Left forelimb (tissue), 1 donor: ENCODE measurements around the gene SOX3.

Experiments
- DNase-seq: peaks from one replicate; pipeline ENCODE4 v3.0.0-alpha.2; 2018; ENCODE audit warnings: low spot score

Gene SOX3

DNA sequence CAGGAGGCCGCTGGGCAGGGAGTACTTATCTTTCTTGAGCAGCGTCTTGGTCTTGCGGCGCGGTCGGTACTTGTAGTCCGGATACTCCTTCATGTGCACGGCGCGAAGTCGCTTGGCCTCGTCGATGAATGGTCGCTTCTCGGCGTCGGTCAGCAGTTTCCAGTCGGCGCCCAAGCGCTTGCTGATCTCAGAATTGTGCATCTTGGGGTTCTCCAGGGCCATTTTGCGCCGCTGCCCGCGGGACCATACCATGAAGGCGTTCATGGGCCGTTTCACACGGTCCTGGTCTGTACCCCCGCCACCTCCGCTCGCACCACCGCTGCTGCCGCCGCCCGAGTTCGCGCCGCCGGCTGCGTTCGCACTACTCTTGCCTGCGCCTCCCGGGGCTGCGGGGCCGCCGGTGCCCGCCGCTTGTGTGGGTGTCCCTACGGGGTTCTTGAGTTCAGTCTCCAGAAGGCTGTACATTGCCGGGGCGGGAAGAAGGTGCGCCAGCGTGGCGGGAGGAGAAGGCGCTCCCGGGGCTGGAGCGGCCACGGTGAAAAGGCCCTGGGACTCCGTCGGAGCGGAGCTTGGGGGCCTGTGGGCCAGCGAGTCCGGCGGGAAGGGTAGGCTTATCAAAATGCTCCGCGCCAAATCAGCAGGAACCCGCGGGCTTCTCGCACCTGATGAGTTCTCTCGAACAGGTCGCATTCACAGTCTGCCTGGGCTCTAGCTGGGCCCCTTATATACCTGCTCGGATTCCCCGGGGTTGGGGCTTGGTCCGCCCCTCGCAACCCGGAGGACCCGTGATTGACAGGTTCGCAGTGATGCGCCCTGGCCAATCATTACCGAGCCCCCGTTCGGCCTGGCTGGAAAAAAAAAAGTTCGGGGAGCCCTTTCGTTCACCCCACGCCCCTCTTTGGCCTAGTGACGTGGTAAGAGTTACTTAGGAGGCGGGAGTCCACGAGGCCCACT, at the start of gene SOX3:
Gene SOX3, minus strand, starts transcription at position 699 of the 954 bp plus-strand sequence. Its CDS starts 9 bp downstream, at position 690.
- DNase-seq = no peak

DNA sequence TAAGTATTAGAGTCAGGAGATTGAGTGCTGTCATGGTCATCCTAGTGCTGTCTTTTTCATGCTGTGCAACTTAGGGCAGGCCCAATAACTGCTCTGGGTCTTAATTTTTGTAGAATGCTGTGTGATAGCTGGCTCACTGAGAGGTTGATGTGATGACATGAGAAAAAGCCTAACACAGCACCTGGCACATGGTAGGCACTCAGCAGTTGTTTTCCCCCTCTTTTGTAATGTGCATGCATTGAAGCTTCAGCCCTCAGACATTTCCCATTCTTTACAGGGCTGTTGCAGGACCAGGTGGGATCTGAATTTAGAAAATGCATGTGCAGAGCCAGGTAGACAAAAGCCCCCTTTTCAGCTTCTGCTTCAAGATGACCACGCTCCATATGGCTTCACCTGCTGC, 44.1 kb upstream of the SOX3 start:
- no peak for DNase-seq

DNA sequence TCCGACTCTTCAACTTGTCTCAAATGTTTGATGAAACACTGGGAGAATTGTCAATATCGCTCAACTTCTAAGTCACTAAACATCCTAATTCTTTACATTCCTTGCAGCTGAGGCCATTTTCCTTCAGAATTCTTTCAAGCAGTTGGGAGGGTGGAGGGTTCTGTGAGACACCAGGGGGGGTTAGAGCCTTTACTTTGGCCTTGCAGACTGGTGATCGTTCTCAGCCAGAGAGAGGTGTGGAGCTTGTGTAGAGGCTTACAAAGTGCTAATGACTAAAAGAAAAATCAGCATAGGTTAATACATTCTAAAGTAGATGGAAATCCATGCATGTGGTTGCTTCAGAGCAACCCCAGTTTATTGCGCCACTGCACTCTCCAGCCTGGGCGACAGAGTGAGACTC, 21.3 kb upstream of the SOX3 start:
- DNase-seq = no peak

DNA sequence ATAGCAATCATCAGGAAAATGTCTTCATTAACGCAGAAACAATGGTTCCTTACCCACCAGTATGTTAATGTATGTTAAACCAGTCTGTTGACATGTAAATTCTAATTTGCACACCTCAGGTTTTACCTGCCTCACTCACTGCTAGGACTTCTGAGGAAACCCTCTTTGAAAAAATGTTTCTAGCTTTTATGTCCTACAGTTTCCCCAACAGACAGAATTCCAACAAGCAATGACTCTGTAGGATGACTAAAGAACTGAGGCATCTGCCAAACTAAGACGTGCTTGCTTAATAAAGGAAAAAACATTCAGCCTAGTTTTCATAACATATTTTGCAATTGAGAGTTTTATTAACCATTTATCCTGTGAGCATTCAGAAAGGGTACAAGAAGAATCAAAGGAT, 20.6 kb upstream of the SOX3 start:
- DNase-seq = no peak

DNA sequence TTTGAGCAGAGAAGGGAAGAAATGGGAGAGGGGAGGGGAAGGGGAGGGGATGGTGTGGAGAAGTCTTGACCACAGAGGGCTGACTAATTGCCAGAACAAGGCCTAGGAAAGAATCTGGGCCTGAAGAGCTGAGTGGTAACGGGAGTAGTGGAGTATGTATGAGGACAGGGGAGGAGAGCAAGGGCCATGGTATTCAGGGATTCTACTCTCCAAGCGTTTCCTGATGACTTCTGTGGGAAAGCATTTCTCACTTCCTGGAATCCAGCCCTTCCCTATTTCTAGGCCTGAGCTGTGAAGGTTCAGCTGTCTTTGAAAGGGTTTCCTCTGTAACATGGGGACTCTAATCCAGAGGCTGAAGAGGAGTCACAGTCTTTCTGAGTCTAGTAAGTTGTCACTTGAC, 19.7 kb upstream of the SOX3 start:
- DNase-seq = no peak

DNA sequence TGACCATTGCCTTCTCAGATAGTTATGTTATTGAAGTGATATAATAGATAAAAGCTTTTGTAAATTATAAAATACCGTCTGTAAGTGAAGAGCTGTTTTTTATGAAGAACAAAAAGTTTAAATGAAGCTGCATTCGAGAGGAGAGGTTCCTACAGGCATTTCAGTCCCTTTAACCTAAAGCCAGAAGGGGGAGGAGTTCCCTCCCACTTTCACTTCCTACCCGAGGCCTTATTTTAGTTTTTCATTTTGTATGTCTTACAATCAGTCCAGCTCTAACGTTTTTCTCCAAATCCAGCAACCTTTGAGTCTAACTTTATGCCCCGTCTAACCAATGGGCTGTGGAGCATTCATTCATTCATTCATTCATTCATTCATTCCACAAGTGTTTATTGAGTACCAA, 16.5 kb upstream of the SOX3 start:
- no peak for DNase-seq

DNA sequence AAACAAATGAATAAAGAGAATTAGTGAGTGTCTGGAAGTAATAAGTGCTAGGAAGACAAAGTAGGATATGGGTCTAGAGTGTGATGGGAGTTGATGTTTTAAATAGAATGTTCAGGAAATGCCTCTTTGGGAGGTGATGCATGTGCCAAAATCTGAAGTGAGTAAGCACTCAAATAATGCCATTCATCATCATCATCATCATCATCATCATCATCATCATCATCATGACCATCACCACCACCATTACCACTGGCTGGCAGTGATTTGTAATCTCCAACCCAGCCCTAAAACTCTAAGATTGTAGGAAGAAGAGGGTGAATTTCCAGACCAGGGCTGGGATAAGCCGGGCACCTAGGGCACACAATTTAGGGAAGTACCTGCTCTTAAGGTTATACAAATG, 9.7 kb upstream of the SOX3 start:
- no peak for DNase-seq

DNA sequence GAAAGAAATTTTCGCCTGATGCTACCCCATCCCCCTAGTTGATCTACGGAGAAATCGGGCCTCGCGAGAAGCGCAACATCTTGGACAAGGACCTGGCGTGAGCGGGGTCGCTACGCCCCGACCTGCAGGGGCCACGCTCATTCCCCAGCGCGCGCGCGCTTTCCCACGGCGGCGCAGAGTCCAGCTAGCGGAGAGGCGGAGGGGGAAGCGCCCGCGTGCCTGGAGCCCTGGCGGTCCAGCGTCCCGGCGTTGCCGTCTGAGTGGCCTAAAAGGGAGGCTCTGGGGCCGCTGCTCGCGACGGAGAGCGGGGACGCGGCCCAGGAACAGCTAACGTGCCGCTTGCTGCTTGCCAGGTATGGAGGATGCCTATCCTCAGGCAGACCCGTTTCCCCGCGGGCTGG, 6.0 kb upstream of the SOX3 start:
- no peak for DNase-seq

DNA sequence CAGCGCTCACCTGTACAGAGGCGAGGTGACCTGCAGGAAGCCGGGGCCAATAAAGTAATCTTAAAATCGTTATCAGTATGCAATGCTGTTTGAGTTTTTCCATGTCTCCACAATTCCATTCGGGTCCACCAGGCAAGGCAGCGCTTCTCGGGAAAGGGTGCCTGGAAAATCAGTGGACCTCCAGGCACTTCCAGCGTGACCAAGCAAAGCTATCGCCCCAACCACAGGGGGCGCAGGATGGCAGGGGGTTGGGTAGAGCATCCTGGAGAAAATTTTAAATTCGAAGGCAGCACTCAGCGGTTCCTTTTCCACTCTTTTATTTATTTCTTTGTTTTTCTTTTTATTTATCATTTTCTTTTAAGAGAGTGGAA, 5.4 kb upstream of the SOX3 start:
- DNase-seq = no peak

DNA sequence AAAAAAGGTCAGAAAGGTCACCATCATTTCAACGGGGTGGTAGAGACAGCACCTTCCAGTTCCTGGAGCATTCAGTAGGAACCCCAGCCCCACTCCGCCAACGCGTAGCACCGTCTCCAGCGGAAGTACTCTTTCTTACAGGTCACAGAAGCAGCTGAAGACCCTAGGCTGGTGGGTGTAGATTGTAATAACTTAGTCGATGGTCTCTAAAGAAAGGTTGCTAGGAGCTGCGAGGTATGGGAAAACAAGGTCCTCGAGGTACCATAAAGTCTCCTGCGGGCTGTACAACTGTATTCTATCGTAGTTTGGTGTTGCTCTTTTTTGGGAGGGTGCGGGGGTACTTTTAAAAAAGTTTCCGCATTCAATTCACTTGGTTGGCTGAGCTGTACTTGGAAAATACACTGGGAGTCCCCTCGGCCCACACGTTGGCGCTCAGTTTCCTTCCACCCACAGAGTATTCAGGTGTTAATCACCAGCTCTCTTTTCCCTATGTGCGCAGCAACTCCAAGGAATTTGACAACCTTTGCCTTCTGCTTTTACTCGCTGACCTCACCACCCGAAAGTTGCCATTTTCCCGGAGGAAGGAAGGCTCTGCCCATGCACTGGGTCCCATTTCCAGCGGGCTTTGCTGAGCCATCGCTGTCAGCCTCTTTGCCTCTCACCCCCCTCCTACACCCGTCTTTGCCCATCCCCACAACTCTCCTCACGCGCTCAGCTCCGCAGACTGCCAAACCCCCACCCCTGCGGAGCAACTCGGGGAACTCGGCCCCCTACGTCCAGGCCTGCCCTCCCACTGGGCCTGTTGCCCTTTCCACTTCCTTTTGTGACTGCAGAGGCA, 4.8 kb upstream of the SOX3 start:
- DNase-seq = no peak

DNA sequence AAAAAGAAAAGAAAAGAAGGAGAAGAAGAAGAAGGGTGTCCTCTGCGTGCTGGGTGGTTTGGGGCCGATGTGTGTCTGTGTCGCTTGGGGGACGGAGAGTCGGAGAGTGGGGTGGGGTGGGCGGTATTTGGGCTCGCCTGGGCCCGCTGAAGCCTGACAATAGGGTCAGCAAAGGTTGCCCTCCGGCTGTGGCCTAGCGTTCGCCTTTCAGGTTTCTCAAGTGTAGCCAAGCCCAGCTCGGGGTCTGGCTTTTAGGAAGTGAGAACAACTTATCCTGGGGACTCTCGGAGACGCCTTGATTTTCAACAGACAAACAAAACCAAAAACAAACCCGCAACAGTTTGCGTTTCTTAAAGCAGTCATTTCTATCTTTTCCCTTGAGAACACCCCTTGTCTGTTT, 4.1 kb upstream of the SOX3 start:
- no peak for DNase-seq

DNA sequence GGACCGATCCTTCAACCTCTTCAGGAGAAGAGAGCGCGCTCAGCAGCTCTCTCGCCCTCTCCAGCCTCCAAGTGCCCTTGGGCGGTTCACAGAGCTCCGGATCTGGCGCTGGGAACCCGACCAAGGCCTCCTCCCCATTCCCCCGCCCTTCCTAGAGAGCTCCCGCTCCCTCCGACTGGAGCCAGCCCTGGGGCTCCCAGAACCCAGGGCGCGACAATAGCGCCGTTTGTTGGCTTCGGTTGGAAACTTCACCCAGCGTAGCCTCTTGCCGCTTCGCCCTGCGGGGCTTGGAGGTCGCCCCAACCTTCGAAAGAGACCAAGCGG, 3.1 kb upstream of the SOX3 start:
- DNase-seq = no peak

DNA sequence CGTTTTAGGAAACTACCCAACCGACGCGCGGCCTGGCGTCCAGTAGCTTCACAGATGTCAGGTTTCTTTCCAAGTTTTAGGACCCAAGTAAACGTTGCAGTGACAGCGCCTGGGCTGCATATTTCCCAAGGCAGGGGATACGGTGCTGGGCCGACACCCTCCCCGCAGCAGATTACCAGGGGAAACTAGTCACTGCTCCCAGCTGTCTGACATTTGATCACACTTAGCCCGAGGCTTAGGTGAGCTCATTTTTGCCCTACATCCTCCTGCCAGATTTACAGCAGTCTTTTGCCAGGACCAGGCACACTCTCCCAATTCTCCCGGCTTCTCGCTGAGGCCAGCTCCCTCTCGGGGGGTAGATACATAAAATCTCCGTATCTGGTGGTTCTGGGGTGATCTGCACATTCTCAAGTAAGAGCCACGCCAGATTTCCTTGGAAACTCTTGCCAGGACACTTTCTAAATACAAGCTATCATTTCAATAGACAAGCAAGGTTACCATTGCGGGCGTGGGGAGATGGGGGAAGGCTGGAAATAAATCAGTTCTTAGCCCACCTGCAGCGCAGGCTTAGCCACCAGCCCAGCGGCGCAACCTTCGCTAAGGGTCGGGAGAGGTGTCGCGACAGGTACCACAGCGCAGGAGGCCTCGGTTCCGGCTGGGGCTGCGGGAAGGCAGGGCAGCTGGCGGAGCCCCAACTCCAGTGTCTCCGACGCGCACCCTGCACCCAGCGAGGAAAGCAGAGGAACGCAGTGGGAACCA, 2.5 kb upstream of the SOX3 start:
- no peak for DNase-seq

DNA sequence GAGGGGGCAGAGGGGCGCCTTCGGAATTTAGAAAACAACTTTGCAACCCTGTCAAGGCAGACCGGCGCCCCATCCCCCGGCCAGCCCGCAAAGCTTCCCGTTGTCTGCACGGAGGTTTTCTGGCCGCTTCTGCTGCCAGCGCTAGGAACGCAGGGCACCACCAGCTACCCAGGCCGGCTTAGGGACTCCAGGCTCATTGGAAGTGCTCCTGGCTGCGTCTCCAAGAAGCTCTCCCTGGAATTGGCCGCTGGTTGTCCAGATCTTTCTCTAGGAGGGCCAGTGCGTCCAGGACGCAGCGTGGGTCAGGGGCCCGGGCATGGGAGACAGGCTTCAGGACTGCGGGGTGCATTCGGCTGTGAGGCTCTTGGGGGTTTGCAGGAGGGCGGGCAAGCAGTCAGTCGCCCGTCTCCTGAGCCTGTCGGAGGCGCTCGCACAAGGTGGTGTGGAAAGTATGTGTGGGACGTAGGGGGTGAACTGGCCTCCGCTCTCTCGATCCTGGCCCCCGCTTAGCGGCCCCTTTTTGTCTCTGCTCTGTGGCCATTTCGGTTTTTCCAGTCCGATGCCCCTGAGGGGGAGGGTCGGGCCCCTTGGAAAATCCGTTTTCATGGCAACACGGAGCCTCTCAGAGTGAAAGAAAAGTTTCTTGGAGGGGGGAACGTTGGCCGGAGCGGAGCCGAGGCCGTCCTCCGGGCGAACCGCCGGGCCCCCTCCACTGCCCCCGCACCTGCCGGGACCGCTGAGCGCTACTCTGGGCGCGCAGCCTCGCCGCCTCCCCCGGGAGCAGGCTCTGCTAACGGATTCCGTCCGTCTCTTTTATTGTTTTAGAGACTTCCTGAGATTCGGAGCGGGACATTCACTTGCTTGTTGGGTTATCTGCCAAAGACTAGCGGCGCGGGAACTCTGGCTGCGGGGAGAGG, 810 bp upstream of the SOX3 start:
- no peak for DNase-seq

DNA sequence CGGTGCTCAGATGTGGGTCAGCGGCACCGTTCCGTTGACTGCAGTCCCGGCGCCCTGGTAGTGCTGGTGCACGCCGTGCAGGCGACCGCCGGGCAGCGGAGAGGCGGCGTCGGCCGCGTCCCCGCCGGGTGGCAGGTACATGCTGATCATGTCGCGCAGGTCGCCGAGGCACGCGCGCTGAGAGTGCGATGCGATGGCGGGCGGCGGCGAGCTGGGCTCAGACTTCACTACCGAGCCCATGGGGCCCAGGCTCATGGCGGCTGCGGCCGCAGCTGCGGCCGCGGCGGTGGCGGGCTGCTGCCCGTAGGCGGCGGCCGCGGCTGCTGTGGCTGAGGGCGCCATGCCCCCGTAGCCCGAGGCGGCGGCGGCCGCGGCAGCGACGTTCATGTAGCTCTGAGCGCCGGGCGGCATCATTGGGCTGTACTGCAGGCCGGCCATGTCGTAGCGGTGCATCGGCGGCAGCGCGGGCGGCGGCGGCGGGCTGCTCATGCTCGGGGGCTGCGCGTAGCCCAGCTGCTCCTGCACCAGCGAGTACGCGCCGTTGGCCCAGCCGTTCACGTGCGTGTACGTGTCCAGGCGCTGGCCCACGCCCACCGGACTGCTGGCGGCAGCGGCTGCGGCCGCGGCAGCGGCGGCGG, 1.0 kb downstream of the SOX3 start:
- no peak for DNase-seq

DNA sequence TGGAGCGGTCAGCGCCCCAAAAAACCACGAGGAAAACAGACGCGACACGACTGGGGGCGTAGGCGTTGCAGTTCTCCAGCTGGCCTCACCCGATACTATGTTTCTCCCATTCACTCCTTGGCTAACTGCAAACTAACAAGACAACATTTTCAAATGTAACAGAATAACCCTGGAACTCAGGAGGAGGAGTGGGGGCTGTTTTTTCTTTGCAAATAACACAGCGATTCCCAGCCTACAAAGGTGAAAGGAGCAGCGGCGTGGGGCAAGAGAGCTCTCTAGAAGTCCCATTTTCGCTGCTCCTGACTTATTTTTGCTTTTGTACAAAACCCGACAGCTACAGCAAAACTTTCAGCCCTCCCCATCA, 1.6 kb downstream of the SOX3 start:
- no peak for DNase-seq

DNA sequence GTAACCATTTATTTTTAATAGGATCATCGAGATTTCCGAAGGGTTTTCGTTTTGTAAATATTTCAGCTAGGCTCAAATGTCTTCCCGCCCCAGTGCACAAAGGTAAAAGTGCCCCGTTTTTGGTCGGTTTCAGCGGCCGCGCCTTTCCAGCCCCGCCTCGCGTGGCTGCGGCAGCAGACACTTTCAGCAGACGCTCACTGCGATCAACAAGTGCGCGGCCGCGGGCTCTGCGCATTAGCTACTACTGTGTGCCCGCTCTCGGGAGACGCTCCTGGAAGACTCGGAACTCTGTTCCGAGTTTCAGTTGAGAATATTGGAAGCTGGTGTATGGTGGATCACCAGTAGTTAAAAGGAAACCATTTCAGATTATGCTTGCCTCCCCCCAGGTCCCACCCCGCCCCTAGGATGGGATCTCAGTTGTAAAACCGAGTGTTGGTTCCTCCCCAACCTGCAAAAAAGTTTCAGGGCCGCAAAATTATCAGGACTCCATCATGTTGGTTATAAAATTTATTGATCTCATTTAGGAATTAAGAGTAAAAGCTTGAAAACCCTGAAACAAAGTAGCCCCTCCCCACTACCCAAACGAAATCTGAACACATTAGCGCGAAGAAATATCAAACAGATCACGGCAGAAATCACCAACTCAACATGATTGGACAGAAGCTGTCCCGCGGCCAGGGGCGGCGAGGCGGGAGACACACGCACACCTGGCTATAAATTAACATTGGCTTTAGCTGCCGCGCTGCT, 2.2 kb downstream of the SOX3 start:
- DNase-seq = no peak

DNA sequence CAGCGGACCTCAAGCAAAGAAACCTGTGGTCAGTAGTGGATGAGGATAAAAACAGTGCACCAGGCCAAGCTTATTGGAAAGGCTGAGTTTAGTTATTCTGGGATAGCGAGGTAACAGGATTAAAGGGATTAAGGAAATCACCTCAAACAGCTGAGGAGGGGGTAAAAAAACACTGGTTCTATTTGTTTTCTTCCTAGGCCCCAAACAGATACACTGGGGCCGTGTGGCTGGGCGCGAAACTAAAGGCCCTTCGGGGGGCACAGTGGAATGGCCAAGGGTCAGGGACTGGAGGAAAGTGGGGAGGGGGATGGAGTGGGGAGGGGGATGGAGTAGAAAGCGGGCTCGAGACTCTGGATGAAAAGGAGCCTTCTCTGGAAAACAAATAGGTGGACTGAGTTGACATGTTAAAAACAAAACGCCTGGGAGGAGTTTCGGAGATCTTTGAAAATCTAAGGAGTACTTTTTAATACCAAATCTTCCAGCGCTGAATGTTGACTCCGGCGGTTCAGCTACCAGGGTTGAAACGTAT, 2.9 kb downstream of the SOX3 start:
- no peak for DNase-seq

DNA sequence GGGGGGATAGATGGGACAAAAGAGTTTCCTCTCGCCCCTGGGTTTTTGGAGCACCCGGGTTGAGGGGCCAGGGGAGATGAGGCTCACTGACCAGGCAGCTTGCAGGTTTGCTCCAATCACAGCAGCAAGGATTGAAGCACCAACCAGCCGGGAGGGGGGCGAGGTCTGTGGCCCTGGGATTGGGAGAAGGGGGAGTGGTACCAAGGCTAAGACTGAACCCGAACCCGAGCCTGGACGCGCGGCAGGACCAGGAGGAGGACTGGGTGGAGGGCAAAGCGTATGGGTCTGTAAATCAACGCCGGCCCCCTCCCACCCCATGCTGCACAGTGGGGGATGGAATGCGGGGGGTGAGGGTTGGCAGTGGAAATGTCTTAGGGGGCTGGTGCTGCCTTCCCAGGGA, 3.5 kb downstream of the SOX3 start:
- no peak for DNase-seq

DNA sequence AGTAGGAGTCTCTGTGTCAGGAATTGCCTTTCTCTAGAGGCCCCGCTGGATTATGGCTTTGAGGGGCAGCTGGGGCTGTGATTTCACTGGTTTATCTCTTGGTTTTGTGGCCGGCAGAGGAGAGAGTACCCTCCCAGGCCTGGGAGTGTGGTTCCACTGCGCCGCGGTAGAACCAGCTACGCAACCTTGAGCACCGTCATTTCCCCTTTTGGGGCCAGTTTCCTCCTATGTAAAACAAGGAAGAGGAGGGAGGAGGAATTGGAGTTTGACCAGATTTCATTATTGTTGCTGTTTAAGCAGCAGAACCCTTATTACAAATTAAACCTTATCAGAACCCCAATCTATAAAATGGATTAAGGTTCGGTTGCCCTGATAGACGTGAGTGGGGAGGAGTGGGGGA, 4.4 kb downstream of the SOX3 start:
- no peak for DNase-seq
